T-helper 1 cell treated with Interleukin-12 subunit alpha and Interleukin-12 subunit beta and Interleukin-4 antibody, amounts not matched to agents 30 μg/mL and 1 μg/mL, for 36 hours (primary cell): ENCODE results near the gene EIF3D.

Experiments
- H3K27ac Mint-ChIP-seq: one replicate; pipeline ENCODE4 v1.8.0; 2021; ENCODE audit warnings: mild to moderate bottlenecking, mixed read lengths
- H3K27me3 Mint-ChIP-seq: one replicate; pipeline ENCODE4 v1.8.0; 2021; ENCODE audit warnings: low read depth, mixed read lengths
- H3K36me3 Mint-ChIP-seq: one replicate; pipeline ENCODE4 v1.8.0; 2021; ENCODE audit warnings: low read depth, mixed read lengths
- H3K4me1 Mint-ChIP-seq: one replicate; pipeline ENCODE4 v1.8.0; 2021; ENCODE audit warnings: low read depth, mixed read lengths
- H3K4me3 Mint-ChIP-seq: one replicate; pipeline ENCODE4 v1.8.0; 2021; ENCODE audit warnings: mild to moderate bottlenecking, moderate library complexity, mixed read lengths
- H3K9me3 Mint-ChIP-seq: one replicate; pipeline ENCODE4 v1.8.0; 2021; ENCODE audit warnings: mixed read lengths

The EIF3D gene

DNA sequence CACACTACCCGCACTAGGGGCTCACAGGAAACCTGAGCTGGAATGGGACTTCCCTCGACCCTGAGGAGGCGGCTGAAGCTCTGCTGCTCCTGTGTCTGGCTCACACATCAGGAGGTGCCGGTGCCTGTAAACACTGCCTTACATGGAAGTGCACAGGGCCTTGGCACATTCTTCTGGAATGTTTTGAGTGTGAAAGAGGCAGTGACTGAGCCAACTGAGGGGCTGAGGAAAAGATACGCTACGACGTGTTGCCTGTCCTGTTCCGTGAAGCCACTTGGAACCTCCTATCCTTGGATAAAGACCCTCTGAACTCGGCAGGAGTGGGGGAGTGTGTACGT lies 58.0 kb downstream of the EIF3D start:
- H3K36me3 Mint-ChIP-seq, result peaks cover 33% of the 10 kb centered on the region
- H3K27ac Mint-ChIP-seq, result no peak overlapping the region
- H3K27me3 Mint-ChIP-seq, result no peaks in the 10 kb centered on the region
- H3K4me3 Mint-ChIP-seq, result no peak overlapping the region
- peaks cover 23% of the 10 kb centered on the region for H3K4me1 Mint-ChIP-seq
- no peaks in the 10 kb centered on the region for H3K9me3 Mint-ChIP-seq

- H3K27me3 Mint-ChIP-seq, result no peaks in the 10 kb centered on the region
- H3K36me3 Mint-ChIP-seq, result peaks cover 27% of the 10 kb centered on the region
- peak overlapping the region; percentile 49 for H3K27ac Mint-ChIP-seq
- peaks cover 23% of the 10 kb centered on the region for H3K4me1 Mint-ChIP-seq
- no peaks in the 10 kb centered on the region for H3K9me3 Mint-ChIP-seq
- H3K4me3 Mint-ChIP-seq, result no peak overlapping the region
These were observed 58.6 kb downstream of the EIF3D start for GRCh38 chr22:36470162-36470993.

DNA sequence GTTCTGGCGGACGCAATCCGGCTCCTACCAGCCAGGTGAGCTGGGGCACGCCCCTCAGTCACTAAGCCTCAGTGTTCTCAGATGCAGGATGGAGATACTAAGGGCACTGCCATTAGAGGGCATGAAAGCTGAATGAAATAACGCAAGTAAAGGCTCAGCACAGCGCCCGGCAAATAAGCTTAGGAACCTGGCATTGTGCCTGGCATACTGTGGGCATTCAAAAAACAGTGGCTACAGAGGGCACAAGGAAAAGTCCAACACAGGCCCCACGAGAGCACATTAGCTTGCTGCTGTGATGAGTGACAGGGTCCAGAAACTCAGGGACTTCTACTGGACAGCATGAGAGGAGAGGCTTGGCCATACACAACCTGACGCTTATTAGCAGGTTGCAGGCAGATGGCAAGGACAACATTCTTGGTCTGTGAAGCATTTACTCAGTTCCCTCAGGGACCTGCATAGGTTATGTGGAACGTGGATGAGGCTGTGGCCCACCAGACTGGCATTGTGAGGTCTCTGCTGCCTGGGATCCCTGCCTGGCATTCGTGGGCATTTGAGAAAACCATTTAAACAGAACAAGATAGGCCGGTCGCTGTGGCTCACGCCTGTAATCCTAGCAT lies 59.8 kb downstream of the EIF3D start:
- Mint-ChIP-seq H3K36me3 (peaks cover 19% of the 10 kb centered on the region), H3K27me3 (no peaks in the 10 kb centered on the region), H3K4me1 (peaks cover 23% of the 10 kb centered on the region), H3K4me3 (no peak overlapping the region), H3K9me3 (no peaks in the 10 kb centered on the region), H3K27ac (no peak overlapping the region)

GRCh38 chr22:36467946-36468345 lies 61.0 kb downstream of the EIF3D start:
- Mint-ChIP-seq H3K4me1 (peaks cover 23% of the 10 kb centered on the region), H3K9me3 (no peaks in the 10 kb centered on the region), H3K36me3 (peaks cover 19% of the 10 kb centered on the region), H3K4me3 (no peak overlapping the region), H3K27me3 (no peaks in the 10 kb centered on the region), H3K27ac (no peak overlapping the region)

GRCh38 chr22:36467042-36467810 lies 61.7 kb downstream of the EIF3D start:
- H3K27me3 Mint-ChIP-seq, result no peaks in the 10 kb centered on the region
- peak overlapping the region; percentile 59 for H3K27ac Mint-ChIP-seq
- H3K4me3 Mint-ChIP-seq, result no peak overlapping the region
- H3K4me1 Mint-ChIP-seq, result peaks cover 23% of the 10 kb centered on the region
- no peaks in the 10 kb centered on the region for H3K9me3 Mint-ChIP-seq
- peaks cover 17% of the 10 kb centered on the region for H3K36me3 Mint-ChIP-seq

- peaks cover 12% of the 10 kb centered on the region for H3K36me3 Mint-ChIP-seq
- no peaks in the 10 kb centered on the region for H3K9me3 Mint-ChIP-seq
- H3K27ac Mint-ChIP-seq, result no peak overlapping the region
- H3K4me3 Mint-ChIP-seq, result no peak overlapping the region
- H3K4me1 Mint-ChIP-seq, result peaks cover 23% of the 10 kb centered on the region
- no peaks in the 10 kb centered on the region for H3K27me3 Mint-ChIP-seq
These were observed 62.7 kb downstream of the EIF3D start for GRCh38 chr22:36466258-36466657.

GRCh38 chr22:36465232-36466021 lies 63.5 kb downstream of the EIF3D start:
- no peak overlapping the region for H3K4me3 Mint-ChIP-seq
- peaks cover 11% of the 10 kb centered on the region for H3K36me3 Mint-ChIP-seq
- H3K27ac Mint-ChIP-seq, result no peak overlapping the region
- no peaks in the 10 kb centered on the region for H3K27me3 Mint-ChIP-seq
- H3K9me3 Mint-ChIP-seq, result no peaks in the 10 kb centered on the region
- peaks cover 22% of the 10 kb centered on the region for H3K4me1 Mint-ChIP-seq

DNA sequence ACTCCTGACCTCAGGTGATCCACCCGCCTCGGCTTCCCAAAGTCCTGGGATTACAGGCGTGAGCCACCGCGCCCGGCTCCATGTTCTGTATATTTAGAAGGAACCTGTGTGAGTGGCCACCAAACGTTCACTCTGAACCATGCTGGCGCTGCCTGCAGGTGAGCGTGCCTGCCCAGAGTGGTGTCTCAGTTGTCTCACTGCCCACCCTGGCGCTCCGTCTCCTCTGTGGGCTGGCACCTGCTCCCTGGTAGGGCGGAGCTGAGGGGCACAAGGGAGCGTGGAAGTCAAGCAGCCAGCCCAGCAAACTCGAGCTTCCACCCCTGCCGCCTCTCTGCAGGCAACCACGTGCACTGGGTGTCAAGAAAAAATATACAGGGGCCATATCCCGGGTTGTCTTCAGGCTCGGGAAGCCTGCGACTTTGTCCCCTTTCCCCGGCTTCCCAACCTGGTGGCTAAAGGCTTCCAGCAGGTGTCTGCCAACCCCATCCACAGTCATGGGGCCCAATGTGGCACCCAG lies 64.2 kb downstream of the EIF3D start:
- H3K4me3 Mint-ChIP-seq, result no peak overlapping the region
- peaks cover 7% of the 10 kb centered on the region for H3K36me3 Mint-ChIP-seq
- no peak overlapping the region for H3K27ac Mint-ChIP-seq
- no peaks in the 10 kb centered on the region for H3K9me3 Mint-ChIP-seq
- peaks cover 15% of the 10 kb centered on the region for H3K4me1 Mint-ChIP-seq
- H3K27me3 Mint-ChIP-seq, result no peaks in the 10 kb centered on the region

- Mint-ChIP-seq H3K4me3 (no peak overlapping the region), H3K9me3 (no peaks in the 10 kb centered on the region), H3K27me3 (no peaks in the 10 kb centered on the region), H3K4me1 (peaks cover 14% of the 10 kb centered on the region), H3K36me3 (peaks cover 7% of the 10 kb centered on the region), H3K27ac (no peak overlapping the region)
These were observed 65.2 kb downstream of the EIF3D start for GRCh38 chr22:36463783-36464184.

- no peak overlapping the region for H3K27ac Mint-ChIP-seq
- H3K4me1 Mint-ChIP-seq, result peaks cover 10% of the 10 kb centered on the region
- H3K36me3 Mint-ChIP-seq, result peaks cover 3% of the 10 kb centered on the region
- no peak overlapping the region for H3K4me3 Mint-ChIP-seq
- H3K9me3 Mint-ChIP-seq, result no peaks in the 10 kb centered on the region
- no peaks in the 10 kb centered on the region for H3K27me3 Mint-ChIP-seq
These were observed 67.0 kb downstream of the EIF3D start for GRCh38 chr22:36461665-36462649.
